Neuronal stem cell (in vitro differentiated cells): ENCODE data around the gene THADA.
"Not testable (repeated sequence)": the region's sequence is repeated elsewhere in the genome, so short reads cannot be mapped to it uniquely, and the experiment has no call there.

Experiments used
- DNase-seq: peaks from one replicate; pipeline ENCODE4 v3.0.0-alpha.2; 2013; ENCODE audit warnings: low spot score
- H2AFZ ChIP-seq: one replicate; pipeline ENCODE4 v1.6.1; 2013; ENCODE audit warnings: mild to moderate bottlenecking, low read length, inconsistent platforms
- H2AK5ac ChIP-seq: 2 replicates; pipeline ENCODE4 v1.6.1; 2013; ENCODE audit warnings: low read depth, mild to moderate bottlenecking, inconsistent platforms, low read length, moderate library complexity, mixed read lengths
- H2BK120ac ChIP-seq: 2 replicates; pipeline ENCODE4 v1.6.1; 2013; ENCODE audit warnings: low read depth, mild to moderate bottlenecking, inconsistent platforms, low read length, moderate library complexity, mixed read lengths
- H2BK12ac ChIP-seq: one replicate; pipeline ENCODE4 v1.6.1; 2013; ENCODE audit warnings: low read length, inconsistent platforms
- H2BK15ac ChIP-seq: 2 replicates; pipeline ENCODE4 v1.6.1; 2013; ENCODE audit warnings: mild to moderate bottlenecking, low read length, inconsistent platforms, mixed read lengths
- H2BK5ac ChIP-seq: one replicate; pipeline ENCODE4 v1.6.1; 2013; ENCODE audit warnings: inconsistent platforms, mild to moderate bottlenecking, low read length, moderate library complexity
- H3K14ac ChIP-seq: one replicate; pipeline ENCODE4 v1.6.1; 2013; ENCODE audit warnings: low read length, inconsistent platforms
- H3K18ac ChIP-seq: 2 replicates; pipeline ENCODE4 v1.6.1; 2013; ENCODE audit warnings: low read length, inconsistent platforms
- H3K23ac ChIP-seq: 2 replicates; pipeline ENCODE4 v1.6.1; 2013; ENCODE audit warnings: low read depth, mild to moderate bottlenecking, mixed read lengths, low read length, inconsistent platforms; ENCODE audit not compliant: poor library complexity
- H3K27ac ChIP-seq: replicated peaks from 3 replicates; pipeline ENCODE4 v1.5.1; 2013; ENCODE audit warnings: low read length, inconsistent platforms
- H3K27me3 ChIP-seq, 3 experiments: 2 replicates each; pipeline ENCODE4 v1.6.1; 2013; ENCODE audit warnings: low read length in 3 of 3, mild to moderate bottlenecking in 2 of 3, inconsistent platforms in 1 of 3, low read depth in 1 of 3, mixed read lengths in 1 of 3, moderate library complexity in 1 of 3; ENCODE audit not compliant: control insufficient read depth in 3 of 3, insufficient read depth in 3 of 3
- H3K36me3 ChIP-seq, 2 donors: replicated peaks in 1 of 2; 2 replicates each; pipeline ENCODE4 v1.6.1; 2013; ENCODE audit warnings: low read length in 2 of 2; ENCODE audit not compliant: control insufficient read depth in 2 of 2, insufficient read depth in 2 of 2
- H3K4ac ChIP-seq: 2 replicates; pipeline ENCODE4 v1.6.1; 2013; ENCODE audit warnings: inconsistent platforms, mild to moderate bottlenecking, low read length, moderate library complexity
- H3K4me1 ChIP-seq, 2 donors: 1 replicate in 1 of 2; 2 replicates in 1 of 2; pipeline ENCODE4 v1.6.1; 2013; ENCODE audit warnings: low read length in 2 of 2, low read depth in 1 of 2; ENCODE audit not compliant: control insufficient read depth in 2 of 2, insufficient read depth in 1 of 2
- H3K4me2 ChIP-seq: one replicate; pipeline ENCODE4 v1.6.1; 2013; ENCODE audit warnings: mild to moderate bottlenecking, low read length, inconsistent platforms; ENCODE audit not compliant: insufficient read depth, poor library complexity, severe bottlenecking
- H3K4me3 ChIP-seq, 2 donors: 2 replicates each; pipeline ENCODE4 v1.5.1; 2013; ENCODE audit warnings: low read length in 2 of 2, mild to moderate bottlenecking in 2 of 2, inconsistent platforms in 1 of 2, moderate library complexity in 1 of 2
- H3K79me1 ChIP-seq: one replicate; pipeline ENCODE4 v1.6.1; 2013; ENCODE audit warnings: low read depth, mild to moderate bottlenecking, inconsistent platforms, low read length, moderate library complexity
- H3K9ac ChIP-seq: one replicate; pipeline ENCODE4 v1.6.1; 2013; ENCODE audit warnings: mild to moderate bottlenecking, low read depth, low read length, inconsistent platforms; ENCODE audit not compliant: poor library complexity
- H3K9me3 ChIP-seq, 2 donors: replicated peaks in 1 of 2; 2 replicates each; pipeline versions ENCODE3 to v1.6.1; 2013; ENCODE audit warnings: low read length in 2 of 2, mild to moderate bottlenecking in 2 of 2, inconsistent platforms in 1 of 2, low read depth in 1 of 2, mixed read lengths in 1 of 2, moderate library complexity in 1 of 2; ENCODE audit not compliant: control insufficient read depth in 2 of 2, insufficient read depth in 1 of 2
- H4K8ac ChIP-seq: one replicate; pipeline ENCODE4 v1.6.1; 2013; ENCODE audit warnings: low read depth, mild to moderate bottlenecking, inconsistent platforms, low read length, moderate library complexity
- H4K91ac ChIP-seq: one replicate; pipeline ENCODE4 v1.6.1; 2013; ENCODE audit warnings: low read length, low read depth, mild to moderate bottlenecking, inconsistent platforms; ENCODE audit not compliant: poor library complexity
- WGBS, 2 donors: extraction: QIAGEN DNeasy Blood & Tissue Kit; methylation state at CpG; one replicate each; pipeline ENCODE4 v1.1.7; 2013; ENCODE audit warnings: missing lambda C conversion rate in 2 of 2, mixed read lengths in 1 of 2; ENCODE audit not compliant: insufficient read length in 2 of 2, insufficient replicate concordance in 1 of 2; ENCODE audit errors: extremely low coverage in 2 of 2; 5-methylcytosine and 5-hydroxymethylcytosine counted together

The THADA gene

GRCh38 chr2:43285987-43286386 is 309.9 kb downstream of the THADA start:
- H3K4ac ChIP-seq = no peak overlapping the region

GRCh38 chr2:43284967-43285366 is 310.9 kb downstream of the THADA start:
- no peak overlapping the region for H3K4ac ChIP-seq
- H4K91ac ChIP-seq = no peak overlapping the region
- H3K9ac ChIP-seq = no peak overlapping the region
- H3K23ac ChIP-seq = no peak overlapping the region
- H2BK120ac ChIP-seq = no peak overlapping the region
- peaks cover 22 to 37% of the 10 kb centered on the region in 2 donors for H3K36me3 ChIP-seq
- H2BK15ac ChIP-seq = no peak overlapping the region
- no peak overlapping the region for H2AK5ac ChIP-seq
- no peak overlapping the region for H4K8ac ChIP-seq
- no peak overlapping the region for H3K14ac ChIP-seq
- no peak overlapping the region for H2AFZ ChIP-seq
- no peaks in the 10 kb centered on the region for H3K79me1 ChIP-seq
- H2BK5ac ChIP-seq = no peak overlapping the region
- peaks cover 13 to 24% of the 10 kb centered on the region in 2 donors for H3K9me3 ChIP-seq
- H3K4me2 ChIP-seq = no peak overlapping the region
- no peak overlapping the region for H3K27ac ChIP-seq
- no peaks in the 10 kb centered on the region for H3K4me1 ChIP-seq
- DNase-seq = no peak
- H3K27me3 ChIP-seq = no peaks in the 10 kb centered on the region
- H3K4me3 ChIP-seq = no peak overlapping the region
- no peak overlapping the region for H3K18ac ChIP-seq
- no CpG with 5 or more reads among the region's 1 CpG for WGBS, 2 donors
- no peak overlapping the region for H2BK12ac ChIP-seq

More at GRCh38 chr2:43285987-43286386, 309.9 kb downstream of the THADA start:
- Histone ChIP-seq H4K8ac (no peak overlapping the region), H3K9me3 (peaks cover 13 to 24% of the 10 kb centered on the region in 2 donors), H3K79me1 (no peaks in the 10 kb centered on the region), H3K4me1 (no peaks in the 10 kb centered on the region), H2AK5ac (no peak overlapping the region), H3K9ac (no peak overlapping the region), H4K91ac (no peak overlapping the region), H3K18ac (no peak overlapping the region), H3K27ac (no peak overlapping the region), H3K27me3 (no peaks in the 10 kb centered on the region), H2BK15ac (no peak overlapping the region), H3K14ac (no peak overlapping the region), H2AFZ (no peak overlapping the region), H2BK120ac (no peak overlapping the region), H2BK5ac (no peak overlapping the region), H3K4me2 (no peak overlapping the region), H3K23ac (no peak overlapping the region), H2BK12ac (no peak overlapping the region), H3K36me3 (peaks cover 22 to 37% of the 10 kb centered on the region in 2 donors), H3K4me3 (no peak overlapping the region)
- no peak for DNase-seq
- no CpG with 5 or more reads among the region's 2 CpGs for WGBS, 2 donors

- not testable (repeated sequence) for H4K91ac ChIP-seq
Observed at GRCh38 chr2:43284347-43284746, 311.5 kb downstream of the THADA start.

GRCh38 chr2:43280994-43281393 is 314.8 kb downstream of the THADA start:
- Histone ChIP-seq H3K4me1 (peaks cover 0 to 1% of the 10 kb centered on the region in 2 donors), H3K4ac (no peak overlapping the region), H3K27me3 (no peaks in the 10 kb centered on the region), H3K14ac (no peak overlapping the region), H2AK5ac (no peak overlapping the region), H3K23ac (no peak overlapping the region), H3K4me2 (no peak overlapping the region), H4K8ac (no peak overlapping the region), H3K9ac (no peak overlapping the region), H2BK12ac (no peak overlapping the region), H3K27ac (no peak overlapping the region), H2BK5ac (no peak overlapping the region), H2BK120ac (no peak overlapping the region), H3K9me3 (peaks cover 11 to 22% of the 10 kb centered on the region in 2 donors), H3K36me3 (peaks cover 15 to 27% of the 10 kb centered on the region in 2 donors), H3K18ac (no peak overlapping the region), H3K4me3 (no peak overlapping the region), H4K91ac (no peak overlapping the region), H2BK15ac (no peak overlapping the region), H2AFZ (no peak overlapping the region), H3K79me1 (no peaks in the 10 kb centered on the region)
- no peak for DNase-seq
- no CpG with 5 or more reads among the region's 2 CpGs for WGBS, 2 donors

More at GRCh38 chr2:43284347-43284746, 311.5 kb downstream of the THADA start:
- H3K18ac ChIP-seq, H2AFZ ChIP-seq, H3K4me3 ChIP-seq, H2BK120ac ChIP-seq, H3K14ac ChIP-seq, H2BK15ac ChIP-seq, H2BK5ac ChIP-seq, H2BK12ac ChIP-seq, H3K79me1 ChIP-seq, H4K8ac ChIP-seq, DNase-seq, H3K4me1 ChIP-seq, H3K4me2 ChIP-seq, H3K9ac ChIP-seq, H3K27me3 ChIP-seq, H3K27ac ChIP-seq, H2AK5ac ChIP-seq, H3K23ac ChIP-seq, H3K4ac ChIP-seq: not testable (repeated sequence)
- Histone ChIP-seq H3K9me3 (peaks cover 13 to 24% of the 10 kb centered on the region in 2 donors), H3K36me3 (peaks cover 22 to 37% of the 10 kb centered on the region in 2 donors)
- no CpG with 5 or more reads among the region's 6 CpGs for WGBS, 2 donors
